Panc1 (cell line): ENCODE results near the gene AATK.

Experiments used
- CTCF ChIP-seq: fragments of 450-650 bp; IDR thresholded peaks from 2 replicates; pipeline ENCODE4 v1.5.1; 2017; ENCODE audit warnings: mild to moderate bottlenecking
- POLR2AphosphoS5 ChIP-seq: IDR thresholded peaks from 2 replicates; pipeline ENCODE4 v1.6.1; 2012; ENCODE audit warnings: mild to moderate bottlenecking, low read depth, low read length, moderate library complexity

- TF ChIP-seq CTCF (no peak), POLR2AphosphoS5 (no peak)
These were observed 6.3 kb downstream of the AATK start for GRCh38 chr17:81159611-81160265.
